Stimulated activated CD4-positive, alpha-beta T cell treated with anti-CD3 and anti-CD28 coated beads, Interleukin-12 subunit alpha, Interleukin-12 subunit beta, amount 100 ng/mL, for 24 hours (primary cell): ENCODE data around the gene SEMA3E.

Experiments
- DNase-seq, 2 experiments: peaks; one replicate each; pipeline ENCODE4 v3.0.0-alpha.2; 2020; ENCODE audit warnings: low read depth in 2 of 2

SEMA3E gene

DNA sequence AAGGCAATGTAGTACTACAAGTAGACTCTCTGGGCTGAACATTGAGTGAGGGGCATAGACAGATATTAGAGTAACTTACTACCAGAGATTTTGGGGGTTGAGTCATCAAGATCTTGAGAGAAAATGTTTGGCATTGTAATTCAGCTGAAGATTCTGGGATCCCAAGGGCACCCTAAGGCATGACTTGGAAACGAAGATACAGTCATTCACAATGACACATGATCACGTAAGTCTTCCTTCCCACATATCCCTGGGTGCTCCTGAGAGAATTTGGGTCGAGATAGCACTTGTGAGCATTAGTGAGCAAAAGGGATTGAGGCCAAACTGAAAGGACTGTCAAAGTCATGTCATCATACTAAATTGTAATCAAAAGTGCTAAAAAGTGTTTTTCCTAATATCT lies 293.8 kb downstream of the SEMA3E start:
- no peak for DNase-seq

GRCh38 chr7:83347945-83348444 lies 300.9 kb downstream of the SEMA3E start:
- DNase-seq: no peak

DNA sequence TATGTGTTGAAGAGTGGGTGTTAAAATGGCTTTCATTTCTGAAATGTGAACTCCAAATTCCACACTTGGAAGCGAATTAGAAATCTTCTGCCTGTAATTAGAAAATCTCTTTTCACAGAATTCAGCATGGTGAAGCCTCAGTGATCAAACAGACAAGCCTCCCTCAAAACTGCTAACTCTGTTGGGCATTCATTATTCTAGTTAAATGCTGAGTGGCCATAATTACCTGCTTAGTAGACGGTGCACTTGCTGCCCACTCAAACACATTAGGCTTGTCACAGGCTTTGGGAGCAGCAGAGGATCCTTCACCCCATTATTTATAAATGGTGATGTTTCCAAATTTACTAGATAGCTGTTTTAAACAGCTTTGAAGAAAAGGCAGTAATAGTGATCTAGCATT lies 309.0 kb downstream of the SEMA3E start:
- DNase-seq: no peak

GRCh38 chr7:83338277-83338950 lies 310.5 kb downstream of the SEMA3E start:
- DNase-seq: no peak

DNA sequence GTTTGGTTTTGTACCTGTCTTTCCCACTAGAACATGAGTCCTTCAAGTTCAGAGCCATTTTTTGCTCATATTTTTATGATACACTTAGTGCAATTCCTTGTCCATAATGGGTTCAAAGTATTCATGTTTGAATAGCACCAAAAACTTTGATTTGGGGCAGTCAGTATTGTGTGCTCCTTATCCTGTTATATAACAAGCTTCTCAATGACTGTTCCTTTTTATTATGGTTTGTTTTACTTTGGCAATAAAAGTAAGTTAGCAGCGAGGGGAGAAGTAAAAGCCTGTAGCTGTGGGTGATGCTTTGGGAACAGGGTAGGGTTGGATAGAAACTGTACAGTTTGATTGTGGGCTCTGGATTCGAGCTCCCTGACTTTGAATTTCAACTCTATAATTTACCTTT lies 311.9 kb downstream of the SEMA3E start:
- DNase-seq: no peak

DNA sequence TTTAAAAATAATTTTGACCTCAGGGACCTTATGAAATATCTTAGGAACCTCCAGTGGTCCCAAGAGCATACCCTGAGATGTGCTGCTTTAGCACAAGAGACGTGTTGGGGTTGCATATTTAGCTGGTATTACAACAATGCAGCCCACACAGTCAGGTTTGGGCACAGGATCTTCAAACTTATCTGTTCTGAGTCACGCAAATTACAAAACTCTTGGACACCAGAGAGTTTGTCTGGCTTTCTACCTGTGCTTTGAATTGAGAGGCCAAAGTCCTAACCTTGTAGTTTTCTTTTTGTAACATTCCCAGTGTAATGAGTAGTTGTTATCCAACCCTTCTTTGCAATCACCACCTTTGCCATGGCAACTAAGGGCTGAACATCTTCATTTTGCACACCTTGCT lies 322.7 kb downstream of the SEMA3E start:
- DNase-seq: no peak

DNA sequence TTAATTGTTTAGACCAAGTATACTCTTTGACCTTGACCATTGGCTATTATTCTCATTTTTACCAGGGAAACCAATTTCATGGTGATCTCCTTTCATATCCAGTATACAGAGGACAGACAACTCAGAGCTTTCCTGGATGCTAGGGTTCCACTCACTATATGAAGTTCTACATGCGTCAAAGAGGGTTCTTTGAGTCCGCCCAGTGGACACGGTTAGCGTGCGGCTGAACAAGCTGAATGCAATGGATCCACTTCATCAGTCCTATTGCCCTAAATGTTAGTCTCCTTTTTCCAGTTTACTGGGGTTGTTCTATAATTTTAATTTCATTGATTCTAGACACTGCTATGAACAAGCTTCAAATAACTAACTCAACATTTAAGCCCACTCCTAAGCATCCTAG lies 323.9 kb downstream of the SEMA3E start:
- no peak for DNase-seq

DNA sequence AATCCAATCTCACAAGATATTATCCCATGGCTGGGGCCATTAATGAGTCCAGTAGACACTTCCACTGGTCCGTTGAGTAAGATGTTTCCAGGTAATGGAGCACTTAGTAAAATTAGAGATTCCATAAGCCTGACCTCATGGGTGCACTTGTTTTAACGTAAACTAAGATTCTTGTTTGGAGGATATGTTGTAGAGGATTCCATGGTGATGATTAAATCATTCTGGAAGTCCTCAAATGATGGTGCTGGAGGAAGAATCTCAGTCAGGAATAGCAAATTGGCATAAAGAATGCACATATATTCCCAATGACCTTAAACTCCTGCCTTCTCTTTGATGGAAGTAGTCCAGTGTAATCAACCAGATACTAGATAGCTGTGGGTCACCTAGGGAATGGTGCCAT lies 324.3 kb downstream of the SEMA3E start:
- no peak for DNase-seq

- no peak for DNase-seq
Observed at GRCh38 chr7:83321011-83321410, 327.9 kb downstream of the SEMA3E start.

DNA sequence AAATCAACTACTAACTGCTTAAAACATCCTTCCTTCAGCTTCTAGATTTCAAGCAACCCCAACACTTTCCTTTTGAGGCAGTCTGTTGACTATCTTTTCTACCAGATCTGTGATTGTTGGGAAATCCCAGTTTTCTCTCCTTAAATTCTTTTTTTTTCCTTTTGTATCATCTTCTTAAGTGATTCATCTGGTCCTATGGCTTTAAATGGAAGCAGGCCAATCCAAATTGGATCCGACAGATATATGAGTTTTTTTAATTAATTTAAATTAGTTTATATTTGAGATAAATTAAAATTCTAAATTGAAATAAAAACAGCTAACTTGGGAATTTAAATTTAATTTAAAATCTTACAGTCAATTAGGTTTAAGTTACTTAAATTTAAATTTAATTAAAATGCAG lies 335.0 kb downstream of the SEMA3E start:
- no peak for DNase-seq
